HepG2 (cell line): ENCODE results near the gene CAPN11. TPM values are rescaled to one million over a fixed set of nuclear protein-coding genes. Genes with fewer than 3 reads are reported as not detected.
A peak's percentile ranks its signal among the peaks of the same experiment; 100 is the strongest.

Experiments used
- ATAC-seq: fragments of 200-7000 bp; cut with Tn5 transposase; 3 replicates; pipeline ENCODE4 v1.9.1; 2020; ENCODE audit warnings: mild to moderate bottlenecking, moderate library complexity
- BruUV-seq: library from RNA; stranded (reverse); fragments of 400-500 nt; replicated peaks from 2 replicates; lab custom pipeline; 2021; lab: Mats Ljungman, UMichigan
- CTCF ChIA-PET: fragments of 300-600 bp; formaldehyde crosslinking; extraction: SDS; loops from one replicate; lab custom pipeline; 2021; ENCODE audit warnings: low total read pairs, inconsistent platforms, low intra/inter-chr PET ratio; lab: Yijun Ruan, JAX
- POLR2A ChIA-PET: fragments of 350-600 bp; sonication (Branson Sonifier 250); formaldehyde crosslinking; loops from one replicate; lab custom pipeline; 2020; ENCODE audit warnings: antibody characterized with exemption, inconsistent platforms; lab: Yijun Ruan, JAX
- DNase-seq: peaks from one replicate; pipeline ENCODE4 v3.0.0-alpha.2; 2015; ENCODE audit warnings: low spot score
- FAIRE-seq: peaks from 3 replicates; lab custom pipeline; 2011; peaks lifted over from hg19 to GRCh38; lab: Jason Lieb, UNC
- H2AFZ ChIP-seq: one replicate; pipeline ENCODE4 v1.6.1; 2011; ENCODE audit warnings: low read length, inconsistent platforms
- H3K27ac ChIP-seq: fragments of 300-600 bp; 3 replicates; pipeline ENCODE4 v1.8.0; 2011; ENCODE audit warnings: mixed run types, mild to moderate bottlenecking, mixed read lengths, low read length, inconsistent platforms; ENCODE audit not compliant: insufficient read depth; ENCODE audit errors: extremely low read length
- H3K27me3 ChIP-seq, 2 experiments: fragments of 200-600 bp in 1 of 2; 2 replicates in 1 of 2; 3 replicates in 1 of 2; pipeline versions ENCODE4 v1.6.0 to v1.8.0; 2011; ENCODE audit warnings: low read length in 2 of 2, mild to moderate bottlenecking in 2 of 2, moderate library complexity in 2 of 2, inconsistent platforms in 1 of 2; ENCODE audit not compliant: insufficient read depth in 2 of 2, control insufficient read depth in 1 of 2
- H3K36me3 ChIP-seq, 2 experiments: fragments of 200-600 bp in 1 of 2; replicated peaks in 1 of 2; 2 replicates in 1 of 2; 3 replicates in 1 of 2; pipeline versions ENCODE4 v1.5.1 to v1.8.0; 2011; ENCODE audit warnings: low read length in 2 of 2, inconsistent platforms in 1 of 2; ENCODE audit not compliant: insufficient read depth in 2 of 2, control insufficient read depth in 1 of 2
- H3K4me1 ChIP-seq: 2 replicates; pipeline ENCODE4 v1.5.1; 2012; ENCODE audit warnings: low read length, inconsistent platforms; ENCODE audit not compliant: insufficient read depth
- H3K4me2 ChIP-seq: 2 replicates; pipeline ENCODE4 v1.6.0; 2011; ENCODE audit warnings: low read depth, low read length, inconsistent platforms
- H3K4me3 ChIP-seq, 3 experiments: fragments of 200-600 bp in 1 of 3; sonication (generic), shearing (Covaris generic) in 1 of 3; replicated peaks in 1 of 3; 2 replicates each; pipeline ENCODE4 v1.5.1; 2011 to 2016; ENCODE audit warnings: low read length in 3 of 3, inconsistent platforms in 2 of 3, low read depth in 2 of 3, mild to moderate bottlenecking in 2 of 3, control low read depth in 1 of 3, mixed read lengths in 1 of 3; ENCODE audit not compliant: insufficient read depth in 1 of 3
- H3K79me2 ChIP-seq: one replicate; pipeline ENCODE4 v1.6.1; 2011; ENCODE audit warnings: low read length, inconsistent platforms; ENCODE audit not compliant: insufficient read depth
- H3K9ac ChIP-seq: 2 replicates; pipeline ENCODE4 v1.6.0; 2011; ENCODE audit warnings: mild to moderate bottlenecking, low read depth, low read length, inconsistent platforms; ENCODE audit not compliant: insufficient read depth
- H3K9me3 ChIP-seq: 2 replicates; pipeline ENCODE4 v1.5.1; 2012; ENCODE audit warnings: mild to moderate bottlenecking, low read length
- H4K20me1 ChIP-seq: 2 replicates; pipeline ENCODE4 v1.6.0; 2011; ENCODE audit warnings: inconsistent platforms, mild to moderate bottlenecking, low read length, moderate library complexity; ENCODE audit not compliant: insufficient read depth
- ZNF687 ChIP-seq: sonication (generic); formaldehyde crosslinking; IDR thresholded peaks from 2 replicates; pipeline ENCODE4 v1.5.1; 2020; ENCODE audit warnings: mild to moderate bottlenecking, missing genetic modification reagents, moderate library complexity
- ZNF776 ChIP-seq: sonication (generic); formaldehyde crosslinking; IDR thresholded peaks from 2 replicates; pipeline ENCODE4 v1.4.0; 2020; ENCODE audit warnings: mild to moderate bottlenecking, missing genetic modification reagents
- WGBS: methylation state at CpG from one replicate; pipeline ENCODE4 v1.1.6; 2017; ENCODE audit warnings: low lambda C conversion rate; 5-methylcytosine and 5-hydroxymethylcytosine counted together
- in situ Hi-C: cut with HindIII; loops from 2 replicates; pipeline ENCODE4 v1.10.0; 2017; ENCODE audit warnings: low pct_unique_long_range_greater_than_20kb; ENCODE audit not compliant: extremely low pct_ligation_motif_present
- intact Hi-C: fragments of 100-400 bp; cut with micrococcal nuclease; formaldehyde crosslinking; loops from one replicate; pipeline ENCODE4 v1.10.0; 2022; ENCODE audit not compliant: unreplicated experiment
- polyA plus RNA-seq, 8 experiments: library from polyadenylated mRNA; depleted of rRNA in 3 of 8; stranded (reverse) in 7 of 8; unstranded in 1 of 8; fragments of >200 nt; fragmentation: Illumina TruSeq in 4 of 8; extraction: Trizol in 4 of 8; gene quantifications; 2 replicates each; pipeline versions ENCODE4 v1.2.1 to v1.2.3, GENCODE V29; 2011 to 2016; ENCODE audit warnings: low read depth in 4 of 8, missing spikeins in 1 of 8, mixed read lengths in 1 of 8; ENCODE audit not compliant: insufficient read depth in 1 of 8
- total RNA-seq, 5 experiments: library from RNA; depleted of rRNA; stranded (reverse); fragments of >200 nt; fragmentation: Illumina TruSeq; extraction: Trizol; gene quantifications; 2 replicates each; pipeline ENCODE4 v1.2.3, GENCODE V29; 2016; ENCODE audit warnings: low read depth in 1 of 5

The CAPN11 gene
- total and polyA plus RNA-seq, 2 of the 13 experiments (the other 11 are each of a cell fraction or from before 2014, with no cell fraction given) = 0.07 to 0.11 TPM

- TF ChIP-seq ZNF687 (0 out of 2 replicates have a peak, but pooled peaks have one; percentile 3), ZNF776 (CRISPR knock-in tag) (no peak)
- BruUV-seq = no TSS peak
- DNase-seq (no peak), ATAC-seq (no peak; the same call in 2 of the 3 replicates), FAIRE-seq (no peak)
- no peaks in the 10 kb centered on the region for H3K36me3 ChIP-seq
- no peak overlapping the region for H3K9ac ChIP-seq
- H4K20me1 ChIP-seq = no peaks in the 10 kb centered on the region
- WGBS = 14% methylated on average over 8 of the region's 8 CpGs
- ChIA-PET CTCF (no interaction called here), POLR2A (interaction anchor here (1.7 to 2.1 kb wide), 2 partner anchors 11 to 76 kb away, joined by 3 to 6 read pairs; no protein-coding TSS in a partner anchor)
- no peak overlapping the region for H3K27ac ChIP-seq
- H3K9me3 ChIP-seq = no peaks in the 10 kb centered on the region
- intact Hi-C loops = no loop called here
- no peak overlapping the region for H3K4me3 ChIP-seq
- H3K4me2 ChIP-seq = peak overlapping the region; percentile 39; the same call in 1 of the 2 replicates
- peaks cover 71% of the 10 kb centered on the region for H3K4me1 ChIP-seq
- peaks cover 2 to 24% of the 10 kb centered on the region in 2 experiments; a peak in 4 of 5 replicates for H3K27me3 ChIP-seq
- H3K79me2 ChIP-seq = no peaks in the 10 kb centered on the region
- no peak overlapping the region for H2AFZ ChIP-seq
- in situ Hi-C loops = no loop called here
These were observed 3.3 kb downstream of the CAPN11 start for GRCh38 chr6:44161997-44162338.
